AG20443 (cell line): ENCODE results near the gene NOX3.
"Not testable (repeated sequence)": the region's sequence is repeated elsewhere in the genome, so short reads cannot be mapped to it uniquely, and the experiment has no call there.

ENCODE experiments used
- DNase-seq: peaks from one replicate; pipeline ENCODE4 v3.0.0; 2012; ENCODE audit warnings: low spot score, mixed read lengths

The NOX3 gene

GRCh38 chr6:155470979-155471616, 15.5 kb upstream of the NOX3 start:
- not testable (repeated sequence) for DNase-seq

GRCh38 chr6:155468543-155468942, 12.9 kb upstream of the NOX3 start:
- not testable (repeated sequence) for DNase-seq

DNA sequence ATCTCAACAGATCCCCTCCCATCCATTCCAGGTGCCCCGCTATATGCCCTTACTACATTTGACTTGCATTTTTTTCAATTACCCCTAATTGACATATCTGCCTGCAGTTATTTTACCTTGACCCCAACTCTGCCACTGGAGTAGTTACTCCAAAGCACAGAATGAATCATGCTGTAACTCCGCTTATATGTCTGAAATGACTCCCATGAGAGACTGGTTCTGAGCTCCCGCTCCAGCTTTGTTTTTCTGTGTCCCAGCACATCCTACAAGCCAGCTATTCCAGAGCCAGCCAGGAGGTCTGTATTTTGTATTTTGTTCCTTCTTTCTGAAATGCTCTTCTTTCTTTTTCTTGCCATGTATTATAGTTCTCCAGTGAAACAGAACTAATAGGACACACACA, 10.9 kb upstream of the NOX3 start:
- DNase-seq, result no peak

GRCh38 chr6:155461556-155461955, 5.9 kb upstream of the NOX3 start:
- peak; percentile 54 for DNase-seq

DNA sequence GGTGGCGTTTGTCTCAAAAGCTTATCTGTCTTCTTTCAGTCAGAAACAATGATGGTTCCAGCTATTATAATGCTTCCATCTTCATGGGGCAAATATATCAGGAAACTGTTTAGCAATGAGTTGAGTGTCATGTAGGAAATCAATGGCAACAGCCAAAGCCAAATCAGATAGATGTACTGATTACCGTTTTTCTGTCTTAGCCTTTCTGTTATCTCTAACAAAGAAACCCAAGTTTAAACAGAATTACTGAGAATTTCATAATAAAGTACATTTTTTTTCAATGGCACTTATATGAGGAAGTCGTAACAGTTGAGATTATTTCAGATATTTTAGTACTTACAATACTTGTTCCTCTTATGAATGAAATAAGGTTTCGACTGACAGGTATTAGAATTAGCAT, 1.2 kb downstream of the NOX3 start:
- no peak for DNase-seq

- no peak for DNase-seq
Observed at GRCh38 chr6:155454008-155454407, 1.6 kb downstream of the NOX3 start.

DNA sequence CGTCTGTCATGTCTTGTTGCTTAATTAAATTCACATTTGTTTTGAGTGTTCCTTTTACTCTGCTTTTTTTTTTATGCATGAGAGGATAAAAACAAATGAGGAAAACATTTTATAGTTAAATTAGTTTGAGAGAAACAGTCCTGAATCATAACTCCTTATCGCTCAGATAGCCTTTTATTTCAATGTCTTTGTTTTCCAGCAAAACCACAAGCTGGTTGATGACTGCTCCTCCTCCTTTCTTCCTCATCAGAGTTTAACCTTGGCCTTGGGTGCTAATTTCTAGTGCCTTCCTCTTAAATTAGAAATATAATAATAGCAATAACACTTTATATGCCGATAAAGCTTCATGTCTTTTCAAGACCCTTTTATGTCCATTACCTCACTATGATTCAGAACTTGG, 3.1 kb downstream of the NOX3 start:
- no peak for DNase-seq

- DNase-seq, result not testable (repeated sequence)
Observed at GRCh38 chr6:155451530-155451929, 4.1 kb downstream of the NOX3 start.

DNA sequence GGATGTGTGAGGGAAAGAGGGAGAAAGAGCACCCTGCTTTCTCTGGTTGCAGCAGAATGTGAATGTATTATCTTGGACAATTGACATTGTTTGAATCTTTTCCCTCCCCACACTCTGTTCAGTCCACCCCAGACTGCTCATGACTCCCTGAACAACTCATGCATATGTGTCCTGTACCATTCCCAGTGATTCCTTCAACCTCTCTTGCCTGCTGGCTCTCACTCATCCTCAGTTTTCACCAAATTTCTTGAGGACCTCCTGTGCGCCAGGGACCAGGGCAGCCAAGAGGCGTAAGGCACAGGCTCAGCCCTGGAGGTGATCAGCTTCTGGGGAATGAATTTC, 5.4 kb downstream of the NOX3 start:
- DNase-seq, result no peak

DNA sequence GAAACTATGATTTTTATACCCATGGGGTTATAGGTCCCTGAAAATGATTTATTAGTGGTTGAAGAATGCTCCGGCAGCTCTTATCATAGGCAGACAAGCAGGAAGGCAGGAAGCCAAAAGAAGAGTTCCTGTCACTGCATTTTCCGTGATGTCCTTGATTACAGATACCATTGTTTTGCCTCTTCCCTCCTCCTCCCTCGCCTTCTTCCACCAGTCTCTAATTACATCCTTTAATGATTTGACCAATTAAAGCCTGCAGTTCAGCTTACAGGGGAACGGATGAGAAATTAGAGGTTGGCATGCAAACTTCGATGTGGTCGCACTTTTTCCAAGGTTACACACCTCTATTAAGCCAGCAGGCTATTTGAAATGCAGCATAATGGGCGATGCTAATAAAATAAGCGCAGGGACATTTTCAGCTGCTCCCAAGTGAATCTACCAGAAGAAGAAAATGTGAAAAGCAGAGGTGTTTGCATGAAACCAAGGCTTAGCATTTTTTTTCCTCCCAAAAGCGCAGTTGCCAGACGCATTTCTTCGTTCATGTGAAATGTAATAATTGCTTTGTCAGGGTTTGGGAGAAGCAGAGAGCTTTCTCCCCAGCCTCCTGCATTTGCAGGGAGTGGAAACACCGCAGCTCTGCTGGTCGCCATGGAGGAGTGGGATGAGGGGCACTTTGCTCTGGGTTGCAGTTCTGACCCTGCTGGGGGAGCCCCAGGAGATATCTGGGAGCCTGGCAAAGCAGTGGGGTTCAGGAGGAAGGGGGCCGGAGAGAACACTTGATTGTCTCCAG, 6.0 kb downstream of the NOX3 start:
- DNase-seq, result no peak

- no peak for DNase-seq
Observed at GRCh38 chr6:155448668-155449449, 6.8 kb downstream of the NOX3 start.

- no peak for DNase-seq
Observed at GRCh38 chr6:155447949-155448348, 7.7 kb downstream of the NOX3 start.

- no peak for DNase-seq
Observed at GRCh38 chr6:155444952-155445903, 10.4 kb downstream of the NOX3 start.

DNA sequence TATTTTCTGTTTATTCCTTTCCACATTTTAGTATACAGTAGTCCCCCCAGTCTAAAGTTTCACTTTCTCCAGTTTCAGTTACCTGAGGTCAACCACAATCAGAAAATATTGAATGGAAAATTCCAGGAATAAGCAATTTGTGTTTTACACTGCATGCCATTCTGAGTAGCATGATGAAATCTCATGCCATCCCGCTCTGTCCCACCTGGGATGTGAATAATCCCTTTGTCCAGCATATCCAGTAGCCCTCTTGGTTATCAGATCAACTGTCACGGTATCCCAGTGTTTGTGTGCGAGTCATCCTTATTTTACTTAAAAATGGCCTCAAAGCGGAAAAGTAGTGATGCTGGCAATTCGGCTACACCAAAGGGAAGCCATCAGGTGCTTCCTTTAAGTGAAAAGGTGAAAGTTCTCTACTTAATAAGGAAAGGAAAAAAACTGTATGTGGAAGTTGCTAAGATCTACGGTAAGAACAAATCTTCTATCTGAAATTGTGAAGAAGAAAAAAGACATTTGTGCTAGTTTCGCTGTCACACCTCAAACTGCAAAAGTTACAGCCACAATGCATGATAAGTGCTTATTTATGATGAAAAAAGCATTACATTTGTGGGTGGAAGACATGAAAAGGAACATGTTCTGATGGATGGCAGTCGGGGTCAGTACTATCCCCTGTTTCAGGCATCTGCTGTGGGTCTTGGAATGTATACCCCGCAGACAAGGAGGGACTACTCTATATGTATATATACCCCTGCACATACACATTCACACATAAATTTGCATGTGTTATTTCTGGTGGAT, 11.3 kb downstream of the NOX3 start:
- no peak for DNase-seq

DNA sequence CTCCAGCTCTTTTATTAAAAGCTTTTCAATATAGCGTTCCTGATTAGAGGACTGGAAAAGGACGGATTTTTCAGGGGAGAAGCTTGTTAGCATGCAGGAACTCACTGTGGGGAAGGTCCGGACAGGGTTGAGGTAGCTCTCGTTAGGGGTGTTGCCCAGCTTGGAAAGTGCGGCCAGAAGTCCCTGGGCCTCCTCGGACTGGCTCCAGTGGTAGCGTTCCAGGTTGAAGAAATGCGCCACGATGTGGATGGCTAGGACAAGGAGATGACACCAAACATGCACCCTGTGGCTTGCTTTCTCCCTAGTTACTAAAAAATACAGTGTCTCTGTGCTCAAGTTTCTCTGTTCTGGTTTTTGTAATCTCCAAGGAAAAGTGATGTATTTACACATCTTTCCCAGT, 12.5 kb downstream of the NOX3 start:
- no peak for DNase-seq

DNA sequence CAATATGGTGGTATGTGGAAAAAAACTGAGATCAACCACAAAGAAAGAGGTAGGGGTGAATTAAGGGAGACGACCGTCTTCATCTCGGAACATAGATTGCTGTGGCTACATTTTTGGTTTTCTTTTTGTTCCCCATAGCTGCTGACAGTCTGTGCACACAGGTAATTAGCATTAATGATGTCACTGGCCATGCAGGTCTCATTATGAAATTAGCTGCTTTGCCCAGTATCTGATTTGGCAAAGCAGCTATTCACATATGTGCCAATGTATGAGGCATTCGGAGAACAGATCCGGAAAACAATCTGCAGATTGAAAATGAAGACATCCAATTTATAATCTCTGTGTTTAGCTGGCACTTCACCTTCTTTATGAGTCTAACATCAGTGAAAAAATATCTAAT, 13.1 kb downstream of the NOX3 start:
- no peak for DNase-seq

- DNase-seq, result no peak
Observed at GRCh38 chr6:155441112-155441465, 14.6 kb downstream of the NOX3 start.

GRCh38 chr6:155440398-155441111, 15.1 kb downstream of the NOX3 start:
- DNase-seq, result no peak

GRCh38 chr6:155439376-155439775, 16.3 kb downstream of the NOX3 start:
- DNase-seq, result no peak

GRCh38 chr6:155436981-155437749, 18.5 kb downstream of the NOX3 start:
- DNase-seq, result no peak
